HepG2 (cell line): Measurements from ENCODE around the gene PPP2R5E. TPM values are rescaled to one million over a fixed set of nuclear protein-coding genes. Genes with fewer than 3 reads are reported as not detected.

Source experiments
- ATAC-seq: fragments of 200-7000 bp; cut with Tn5 transposase; 3 replicates; pipeline ENCODE4 v1.9.1; 2020; ENCODE audit warnings: mild to moderate bottlenecking, moderate library complexity
- BruUV-seq: library from RNA; stranded (reverse); fragments of 400-500 nt; replicated peaks from 2 replicates; lab custom pipeline; 2021; lab: Mats Ljungman, UMichigan
- CTCF ChIA-PET: fragments of 300-600 bp; formaldehyde crosslinking; extraction: SDS; loops from one replicate; lab custom pipeline; 2021; ENCODE audit warnings: low total read pairs, inconsistent platforms, low intra/inter-chr PET ratio; lab: Yijun Ruan, JAX
- POLR2A ChIA-PET: fragments of 350-600 bp; sonication (Branson Sonifier 250); formaldehyde crosslinking; loops from one replicate; lab custom pipeline; 2020; ENCODE audit warnings: antibody characterized with exemption, inconsistent platforms; lab: Yijun Ruan, JAX
- DNase-seq: peaks from one replicate; pipeline ENCODE4 v3.0.0-alpha.2; 2015; ENCODE audit warnings: low spot score
- FAIRE-seq: peaks from 3 replicates; lab custom pipeline; 2011; peaks lifted over from hg19 to GRCh38; lab: Jason Lieb, UNC
- H2AFZ ChIP-seq: one replicate; pipeline ENCODE4 v1.6.1; 2011; ENCODE audit warnings: low read length, inconsistent platforms
- H3K27ac ChIP-seq: fragments of 300-600 bp; 3 replicates; pipeline ENCODE4 v1.8.0; 2011; ENCODE audit warnings: mixed run types, mild to moderate bottlenecking, mixed read lengths, low read length, inconsistent platforms; ENCODE audit not compliant: insufficient read depth; ENCODE audit errors: extremely low read length
- H3K27me3 ChIP-seq, 2 experiments: fragments of 200-600 bp in 1 of 2; 2 replicates in 1 of 2; 3 replicates in 1 of 2; pipeline versions ENCODE4 v1.6.0 to v1.8.0; 2011; ENCODE audit warnings: low read length in 2 of 2, mild to moderate bottlenecking in 2 of 2, moderate library complexity in 2 of 2, inconsistent platforms in 1 of 2; ENCODE audit not compliant: insufficient read depth in 2 of 2, control insufficient read depth in 1 of 2
- H3K36me3 ChIP-seq, 2 experiments: fragments of 200-600 bp in 1 of 2; replicated peaks in 1 of 2; 2 replicates in 1 of 2; 3 replicates in 1 of 2; pipeline versions ENCODE4 v1.5.1 to v1.8.0; 2011; ENCODE audit warnings: low read length in 2 of 2, inconsistent platforms in 1 of 2; ENCODE audit not compliant: insufficient read depth in 2 of 2, control insufficient read depth in 1 of 2
- H3K4me1 ChIP-seq: 2 replicates; pipeline ENCODE4 v1.5.1; 2012; ENCODE audit warnings: low read length, inconsistent platforms; ENCODE audit not compliant: insufficient read depth
- H3K4me2 ChIP-seq: 2 replicates; pipeline ENCODE4 v1.6.0; 2011; ENCODE audit warnings: low read depth, low read length, inconsistent platforms
- H3K4me3 ChIP-seq, 3 experiments: fragments of 200-600 bp in 1 of 3; sonication (generic), shearing (Covaris generic) in 1 of 3; replicated peaks in 1 of 3; 2 replicates each; pipeline ENCODE4 v1.5.1; 2011 to 2016; ENCODE audit warnings: low read length in 3 of 3, inconsistent platforms in 2 of 3, low read depth in 2 of 3, mild to moderate bottlenecking in 2 of 3, control low read depth in 1 of 3, mixed read lengths in 1 of 3; ENCODE audit not compliant: insufficient read depth in 1 of 3
- H3K79me2 ChIP-seq: one replicate; pipeline ENCODE4 v1.6.1; 2011; ENCODE audit warnings: low read length, inconsistent platforms; ENCODE audit not compliant: insufficient read depth
- H3K9ac ChIP-seq: 2 replicates; pipeline ENCODE4 v1.6.0; 2011; ENCODE audit warnings: mild to moderate bottlenecking, low read depth, low read length, inconsistent platforms; ENCODE audit not compliant: insufficient read depth
- H3K9me3 ChIP-seq: 2 replicates; pipeline ENCODE4 v1.5.1; 2012; ENCODE audit warnings: mild to moderate bottlenecking, low read length
- H4K20me1 ChIP-seq: 2 replicates; pipeline ENCODE4 v1.6.0; 2011; ENCODE audit warnings: inconsistent platforms, mild to moderate bottlenecking, low read length, moderate library complexity; ENCODE audit not compliant: insufficient read depth
- ARHGAP35 ChIP-seq: sonication (generic); formaldehyde crosslinking; IDR thresholded peaks from 2 replicates; pipeline ENCODE4 v1.9.0; 2022; ENCODE audit warnings: mild to moderate bottlenecking, inconsistent platforms, moderate library complexity, missing genetic modification reagents, borderline replicate concordance
- ASH2L ChIP-seq: fragments of 300-600, 200-600 bp; sonication (generic); IDR thresholded peaks from 2 replicates; pipeline ENCODE4 v1.7.0; 2017; ENCODE audit warnings: low read depth, mild to moderate bottlenecking, moderate library complexity, mixed read lengths, low read length; ENCODE audit not compliant: insufficient read length
- KLF16 ChIP-seq, 2 experiments: sonication (generic) in 1 of 2; formaldehyde crosslinking in 1 of 2; IDR thresholded peaks; 2 replicates each; pipeline versions ENCODE4 v1.6.1 to v1.8.0; 2016 to 2023; ENCODE audit warnings: missing genetic modification reagents in 2 of 2, missing compliant biosample characterization in 1 of 2
- NFYB ChIP-seq: sonication (generic); formaldehyde crosslinking; IDR thresholded peaks from 2 replicates; pipeline ENCODE4 v1.4.0; 2020; ENCODE audit warnings: missing genetic modification reagents
- PTBP1 ChIP-seq: fragments of 200-400 bp; formaldehyde crosslinking; IDR thresholded peaks from 2 replicates; pipeline ENCODE4 v1.6.1; 2018; ENCODE audit warnings: low read length, low read depth; ENCODE audit not compliant: poor library complexity, severe bottlenecking
- RELA ChIP-seq: sonication (generic); formaldehyde crosslinking; IDR thresholded peaks from 2 replicates; pipeline ENCODE4 v1.4.0; 2020; ENCODE audit warnings: missing genetic modification reagents
- SAP130 ChIP-seq: IDR thresholded peaks from 2 replicates; pipeline ENCODE4 v1.6.1; 2016; ENCODE audit warnings: low read depth
- SMARCC2 ChIP-seq: fragments of 450-650 bp; IDR thresholded peaks from 2 replicates; pipeline ENCODE4 v1.6.1; 2017; ENCODE audit warnings: antibody characterized with exemption, mild to moderate bottlenecking
- SOX6 ChIP-seq, 2 experiments: fragments of 450-650 bp in 1 of 2; sonication (generic) in 1 of 2; formaldehyde crosslinking in 1 of 2; IDR thresholded peaks; 2 replicates each; pipeline versions ENCODE4 v1.4.0 to v1.6.1; 2017 to 2020; ENCODE audit warnings: antibody characterized with exemption in 1 of 2, mild to moderate bottlenecking in 1 of 2, missing genetic modification reagents in 1 of 2
- TCF7L2 ChIP-seq: IDR thresholded peaks from 2 replicates; pipeline ENCODE4 v1.6.1; 2011; ENCODE audit warnings: mild to moderate bottlenecking, low read depth, low read length, moderate library complexity
- ZNF326 ChIP-seq: sonication (generic); formaldehyde crosslinking; IDR thresholded peaks from 2 replicates; pipeline ENCODE4 v1.4.0; 2020; ENCODE audit warnings: missing genetic modification reagents, borderline replicate concordance
- WGBS: methylation state at CpG from one replicate; pipeline ENCODE4 v1.1.6; 2017; ENCODE audit warnings: low lambda C conversion rate; 5-methylcytosine and 5-hydroxymethylcytosine counted together
- in situ Hi-C: cut with HindIII; loops from 2 replicates; pipeline ENCODE4 v1.10.0; 2017; ENCODE audit warnings: low pct_unique_long_range_greater_than_20kb; ENCODE audit not compliant: extremely low pct_ligation_motif_present
- intact Hi-C: fragments of 100-400 bp; cut with micrococcal nuclease; formaldehyde crosslinking; loops from one replicate; pipeline ENCODE4 v1.10.0; 2022; ENCODE audit not compliant: unreplicated experiment
- polyA plus RNA-seq, 8 experiments: library from polyadenylated mRNA; depleted of rRNA in 3 of 8; stranded (reverse) in 7 of 8; unstranded in 1 of 8; fragments of >200 nt; fragmentation: Illumina TruSeq in 4 of 8; extraction: Trizol in 4 of 8; gene quantifications; 2 replicates each; pipeline versions ENCODE4 v1.2.1 to v1.2.3, GENCODE V29; 2011 to 2016; ENCODE audit warnings: low read depth in 4 of 8, missing spikeins in 1 of 8, mixed read lengths in 1 of 8; ENCODE audit not compliant: insufficient read depth in 1 of 8
- total RNA-seq, 5 experiments: library from RNA; depleted of rRNA; stranded (reverse); fragments of >200 nt; fragmentation: Illumina TruSeq; extraction: Trizol; gene quantifications; 2 replicates each; pipeline ENCODE4 v1.2.3, GENCODE V29; 2016; ENCODE audit warnings: low read depth in 1 of 5
- TF ChIP-seq, protein P1 (sequence below): fragments of 450-650 bp; IDR thresholded peaks from 2 replicates; pipeline ENCODE4 v1.6.1; 2016
- TF ChIP-seq, protein P2 (sequence below): sonication (generic); formaldehyde crosslinking; IDR thresholded peaks from 2 replicates; pipeline ENCODE4 v1.8.1; 2023; ENCODE audit warnings: mild to moderate bottlenecking, missing genetic modification reagents

The PPP2R5E gene
- total and polyA plus RNA-seq, 2 of the 13 experiments (the other 11 are each of a cell fraction or from before 2014, with no cell fraction given), result 8.9 to 11.0 TPM

DNA sequence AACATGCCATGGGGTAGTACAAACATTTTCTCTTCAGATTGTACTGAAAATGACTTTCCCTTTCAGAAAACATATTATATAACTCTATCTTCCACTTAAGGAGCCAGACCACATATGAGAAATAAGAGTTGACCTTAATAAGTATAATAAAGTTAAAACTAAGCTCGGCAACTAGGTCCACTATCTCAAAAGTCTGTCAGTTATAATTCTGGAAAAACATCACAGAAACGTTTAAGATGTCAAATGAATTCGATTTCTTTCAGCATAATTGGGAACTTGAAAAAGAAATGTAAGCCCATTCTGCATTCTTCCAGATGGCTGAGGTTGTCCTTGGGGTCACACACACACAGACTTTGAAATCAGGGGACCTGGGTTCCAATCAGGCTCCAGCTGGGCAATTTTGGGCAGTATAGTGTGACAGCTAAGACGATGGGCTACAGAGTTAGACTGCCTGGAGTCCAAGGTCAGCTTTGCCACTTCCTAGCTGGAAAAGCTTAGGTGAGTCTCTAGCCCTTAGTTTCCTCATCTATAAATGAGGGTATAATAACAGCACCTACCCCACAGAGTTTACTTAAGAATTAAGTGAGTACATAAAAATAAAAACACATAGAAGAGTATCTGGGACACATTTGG is 75.6 kb downstream of the PPP2R5E start:
- Histone ChIP-seq H3K9me3 (no peaks in the 10 kb centered on the region), H4K20me1 (no peaks in the 10 kb centered on the region), H3K4me3 (no peak overlapping the region), H3K36me3 (no peaks in the 10 kb centered on the region), H3K9ac (no peak overlapping the region), H3K27me3 (no peaks in the 10 kb centered on the region), H3K79me2 (peaks cover 58% of the 10 kb centered on the region), H2AFZ (no peak overlapping the region), H3K4me2 (0 out of 2 replicates have a peak overlapping the region, but pooled peaks have one; percentile 15), H3K27ac (peak overlapping the region; percentile 5), H3K4me1 (peaks cover 67% of the 10 kb centered on the region)
- TF ChIP-seq RELA (CRISPR knock-in tag) (no peak), ZNF326 (CRISPR knock-in tag) (no peak), SAP130 (CRISPR knock-in tag) (0 out of 2 replicates have a peak, but pooled peaks have one; percentile 3)
- FAIRE-seq (no peak), DNase-seq (no peak), ATAC-seq (no peak)
- ChIA-PET POLR2A (no interaction called here), CTCF (no interaction called here)
- in situ Hi-C loops, result no loop called here
- no TSS peak for BruUV-seq
- intact Hi-C loops, result no loop called here
- WGBS, result 68% methylated on average over 4 of the region's 4 CpGs

GRCh38 chr14:63465347-63465746 is 77.8 kb downstream of the PPP2R5E start:
- ChIA-PET CTCF (no interaction called here), POLR2A (no interaction called here)
- Histone ChIP-seq H2AFZ (no peak overlapping the region), H4K20me1 (no peaks in the 10 kb centered on the region), H3K79me2 (peaks cover 53% of the 10 kb centered on the region), H3K4me1 (peaks cover 45% of the 10 kb centered on the region), H3K9me3 (no peaks in the 10 kb centered on the region), H3K36me3 (no peaks in the 10 kb centered on the region), H3K27me3 (no peaks in the 10 kb centered on the region), H3K27ac (no peak overlapping the region), H3K9ac (no peak overlapping the region), H3K4me2 (no peak overlapping the region), H3K4me3 (no peak overlapping the region)
- ATAC-seq (no peak), DNase-seq (no peak), FAIRE-seq (no peak)
- intact Hi-C loops (no loop called here), in situ Hi-C loops (no loop called here)
- WGBS, result 97% methylated on average over 8 of the region's 8 CpGs
- BruUV-seq, result no TSS peak
- no peak for TF ChIP-seq SMARCC2
- no peak for TF ChIP-seq PTBP1
- TF ChIP-seq NFYB (CRISPR knock-in tag), result no peak
- no peak for TF ChIP-seq TCF7L2
- TF ChIP-seq, protein P1, sequence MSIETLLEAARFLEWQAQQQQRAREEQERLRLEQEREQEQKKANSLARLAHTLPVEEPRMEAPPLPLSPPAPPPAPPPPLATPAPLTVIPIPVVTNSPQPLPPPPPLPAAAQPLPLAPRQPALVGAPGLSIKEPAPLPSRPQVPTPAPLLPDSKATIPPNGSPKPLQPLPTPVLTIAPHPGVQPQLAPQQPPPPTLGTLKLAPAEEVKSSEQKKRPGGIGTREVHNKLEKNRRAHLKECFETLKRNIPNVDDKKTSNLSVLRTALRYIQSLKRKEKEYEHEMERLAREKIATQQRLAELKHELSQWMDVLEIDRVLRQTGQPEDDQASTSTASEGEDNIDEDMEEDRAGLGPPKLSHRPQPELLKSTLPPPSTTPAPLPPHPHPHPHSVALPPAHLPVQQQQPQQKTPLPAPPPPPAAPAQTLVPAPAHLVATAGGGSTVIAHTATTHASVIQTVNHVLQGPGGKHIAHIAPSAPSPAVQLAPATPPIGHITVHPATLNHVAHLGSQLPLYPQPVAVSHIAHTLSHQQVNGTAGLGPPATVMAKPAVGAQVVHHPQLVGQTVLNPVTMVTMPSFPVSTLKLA, result no peak
- TF ChIP-seq SOX6 (IDR thresholded peaks at IDR 0.05), result no peak
- TF ChIP-seq SOX6 (CRISPR knock-in tag; IDR thresholded peaks at IDR 0.05), result no peak
- TF ChIP-seq KLF16 (CRISPR knock-in tag; IDR thresholded peaks at IDR 0.05), result no peak
- no peak for TF ChIP-seq ARHGAP35 (CRISPR knock-in tag)
- TF ChIP-seq, protein P2, sequence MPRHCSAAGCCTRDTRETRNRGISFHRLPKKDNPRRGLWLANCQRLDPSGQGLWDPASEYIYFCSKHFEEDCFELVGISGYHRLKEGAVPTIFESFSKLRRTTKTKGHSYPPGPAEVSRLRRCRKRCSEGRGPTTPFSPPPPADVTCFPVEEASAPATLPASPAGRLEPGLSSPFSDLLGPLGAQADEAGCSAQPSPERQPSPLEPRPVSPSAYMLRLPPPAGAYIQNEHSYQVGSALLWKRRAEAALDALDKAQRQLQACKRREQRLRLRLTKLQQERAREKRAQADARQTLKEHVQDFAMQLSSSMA (CRISPR knock-in tag), result no peak
- TF ChIP-seq ASH2L, result no peak
